HG03103 (cell line): ENCODE measurements around the gene SKAP2.

Experiments
- ATAC-seq: cut with Tn5 transposase; IDR thresholded peaks from one replicate; pipeline ENCODE4 v1.9.1; 2021; ENCODE audit warnings: low read depth; ENCODE audit not compliant: unreplicated experiment

The SKAP2 gene

GRCh38 chr7:26670841-26671240 lies 193.5 kb downstream of the SKAP2 start:
- ATAC-seq: no peak

GRCh38 chr7:26670290-26670689 lies 194.1 kb downstream of the SKAP2 start:
- ATAC-seq: no peak

- no peak for ATAC-seq
These were observed 195.6 kb downstream of the SKAP2 start for GRCh38 chr7:26668821-26669220.

- no peak for ATAC-seq
These were observed 196.8 kb downstream of the SKAP2 start for GRCh38 chr7:26667514-26668133.

- no peak for ATAC-seq
These were observed 199.5 kb downstream of the SKAP2 start for GRCh38 chr7:26664735-26665416.

- no peak for ATAC-seq
These were observed 200.1 kb downstream of the SKAP2 start for GRCh38 chr7:26664274-26664673.

GRCh38 chr7:26663874-26664273 lies 200.5 kb downstream of the SKAP2 start:
- no peak for ATAC-seq

GRCh38 chr7:26662646-26663045 lies 201.7 kb downstream of the SKAP2 start:
- ATAC-seq: no peak

- no peak for ATAC-seq
These were observed 205.3 kb downstream of the SKAP2 start for GRCh38 chr7:26659121-26659520.

- ATAC-seq: no peak
These were observed 205.9 kb downstream of the SKAP2 start for GRCh38 chr7:26658389-26659084.

GRCh38 chr7:26657686-26658388 lies 206.6 kb downstream of the SKAP2 start:
- no peak for ATAC-seq

GRCh38 chr7:26657206-26657641 lies 207.2 kb downstream of the SKAP2 start:
- no peak for ATAC-seq

GRCh38 chr7:26656735-26657134 lies 207.7 kb downstream of the SKAP2 start:
- no peak for ATAC-seq

- no peak for ATAC-seq
These were observed 208.6 kb downstream of the SKAP2 start for GRCh38 chr7:26655781-26656180.

GRCh38 chr7:26653430-26654399 lies 210.7 kb downstream of the SKAP2 start:
- ATAC-seq: no peak

- ATAC-seq: no peak
These were observed 211.8 kb downstream of the SKAP2 start for GRCh38 chr7:26652401-26653100.

- ATAC-seq: no peak
These were observed 214.3 kb downstream of the SKAP2 start for GRCh38 chr7:26650103-26650502.

- ATAC-seq: no peak
These were observed 215.0 kb downstream of the SKAP2 start for GRCh38 chr7:26649388-26649787.

- no peak for ATAC-seq
These were observed 215.8 kb downstream of the SKAP2 start for GRCh38 chr7:26648554-26648953.
